ENCODE measurements around the gene NXNL1. TPM values are rescaled to one million over a fixed set of nuclear protein-coding genes. Genes with fewer than 3 reads are reported as not detected.

The NXNL1 gene
- total RNA-seq, 1 experiment from 2014 or later = not detected

DNA sequence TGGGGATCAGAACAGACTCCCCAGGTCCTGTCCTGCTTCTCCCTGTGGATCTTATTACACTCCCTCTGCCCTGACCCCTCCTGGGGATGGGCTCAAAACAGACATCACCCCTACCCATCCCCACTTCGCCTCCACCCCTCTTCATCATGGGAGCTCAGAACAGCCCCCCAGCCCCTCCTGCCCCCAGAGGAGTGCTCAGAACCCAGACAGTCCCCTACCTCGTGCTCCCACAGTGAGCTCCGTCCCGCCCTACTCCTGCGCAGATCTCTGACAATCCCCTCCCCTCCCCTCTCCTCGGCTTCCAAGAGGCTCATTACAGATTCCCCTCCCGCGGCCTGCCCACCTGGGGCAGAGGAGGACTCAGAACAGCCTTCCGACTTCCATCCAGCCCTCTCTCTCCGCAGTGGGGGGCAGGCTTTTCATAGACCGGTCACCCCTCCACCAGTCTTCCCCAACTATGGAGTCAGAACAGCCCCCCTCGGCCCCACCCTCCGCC is 6.1 kb downstream of the NXNL1 start:
- H3K9ac ChIP-seq (ENCODE audit: low read length) = no peak overlapping the region
- ChIA-PET POLR2A (ENCODE audit: unreplicated experiment) (no interaction called here), CTCF (no interaction called here)
- peaks cover 9% of the 10 kb centered on the region for H3K4me1 ChIP-seq (ENCODE audit: insufficient read depth, low read length)
- no TSS peak for BruUV-seq (replicated peaks)
- no peak overlapping the region for H3K4me2 ChIP-seq (ENCODE audit: low read length)
- H3K36me3 ChIP-seq (ENCODE audit: low read depth, low read length) = no peaks in the 10 kb centered on the region; the same call in 1 of the 2 replicates
- H3K27ac ChIP-seq (ENCODE audit: low read length) = no peak overlapping the region
- H3K79me2 ChIP-seq (ENCODE audit: low read length) = no peaks in the 10 kb centered on the region
- no peaks in the 10 kb centered on the region for H4K20me1 ChIP-seq (ENCODE audit: low read length)
- H3K9me3 ChIP-seq (ENCODE audit: low read length) = no peaks in the 10 kb centered on the region
- peaks cover 15% of the 10 kb centered on the region; the same call in 1 of the 2 replicates for H3K27me3 ChIP-seq (ENCODE audit: low read length)
- no peak for ATAC-seq
- peaks cover 4% of the 10 kb centered on the region for H3F3A ChIP-seq (ENCODE audit: low read length, unreplicated experiment)
- no peak overlapping the region for H2AFZ ChIP-seq (ENCODE audit: low read length)
- no peak for DNase-seq
- intact Hi-C loops (cut with micrococcal nuclease) = no loop called here
- H3K9me2 ChIP-seq (replicated peaks; ENCODE audit: low read length) = no peaks in the 10 kb centered on the region
- TF ChIP-seq EZH2phosphoT487 (IDR thresholded peaks at IDR 0.05; ENCODE audit: borderline replicate concordance, low read length) (no peak), EZH2 (IDR thresholded peaks at IDR 0.05; ENCODE audit: low read length, unreplicated experiment) (no peak)
- TF ChIP-seq, protein P1, sequence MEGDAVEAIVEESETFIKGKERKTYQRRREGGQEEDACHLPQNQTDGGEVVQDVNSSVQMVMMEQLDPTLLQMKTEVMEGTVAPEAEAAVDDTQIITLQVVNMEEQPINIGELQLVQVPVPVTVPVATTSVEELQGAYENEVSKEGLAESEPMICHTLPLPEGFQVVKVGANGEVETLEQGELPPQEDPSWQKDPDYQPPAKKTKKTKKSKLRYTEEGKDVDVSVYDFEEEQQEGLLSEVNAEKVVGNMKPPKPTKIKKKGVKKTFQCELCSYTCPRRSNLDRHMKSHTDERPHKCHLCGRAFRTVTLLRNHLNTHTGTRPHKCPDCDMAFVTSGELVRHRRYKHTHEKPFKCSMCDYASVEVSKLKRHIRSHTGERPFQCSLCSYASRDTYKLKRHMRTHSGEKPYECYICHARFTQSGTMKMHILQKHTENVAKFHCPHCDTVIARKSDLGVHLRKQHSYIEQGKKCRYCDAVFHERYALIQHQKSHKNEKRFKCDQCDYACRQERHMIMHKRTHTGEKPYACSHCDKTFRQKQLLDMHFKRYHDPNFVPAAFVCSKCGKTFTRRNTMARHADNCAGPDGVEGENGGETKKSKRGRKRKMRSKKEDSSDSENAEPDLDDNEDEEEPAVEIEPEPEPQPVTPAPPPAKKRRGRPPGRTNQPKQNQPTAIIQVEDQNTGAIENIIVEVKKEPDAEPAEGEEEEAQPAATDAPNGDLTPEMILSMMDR (conservative IDR thresholded peaks at IDR 0.05; ENCODE audit: low read depth, low read length) = no peak
- no peak overlapping the region for H3K4me3 ChIP-seq (ENCODE audit: low read length)

DNA sequence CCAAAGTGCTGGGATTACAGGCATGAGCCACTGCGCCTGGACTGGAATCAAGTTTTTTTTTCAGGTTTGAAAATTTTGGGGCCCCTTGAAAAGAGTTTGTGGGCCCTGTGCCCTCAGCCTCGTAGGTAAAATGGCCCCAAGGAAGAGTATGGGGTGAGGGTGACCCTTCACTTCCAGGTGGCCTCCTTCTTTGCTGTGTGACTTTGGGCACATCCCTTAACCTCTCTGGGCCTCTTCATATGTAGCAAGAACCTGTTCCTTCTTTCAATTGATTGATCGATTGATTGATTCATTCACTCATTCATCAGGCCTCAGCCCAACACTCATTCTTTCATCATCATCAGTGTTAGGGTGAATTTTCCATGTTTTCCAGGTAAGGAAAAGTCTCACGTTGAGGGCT is 8.9 kb downstream of the NXNL1 start:
- intact Hi-C loops (cut with micrococcal nuclease) = loop anchor here (2.0 kb wide), 1 partner anchor 15 kb away; no protein-coding TSS in a partner anchor
- DNase-seq = no peak
- Histone ChIP-seq H3K36me3 (ENCODE audit: low read depth, low read length) (no peaks in the 10 kb centered on the region; the same call in 1 of the 2 replicates), H3K9me2 (replicated peaks; ENCODE audit: low read length) (no peaks in the 10 kb centered on the region), H3K4me1 (ENCODE audit: insufficient read depth, low read length) (peaks cover 9% of the 10 kb centered on the region), H3K27ac (ENCODE audit: low read length) (no peak overlapping the region), H3K9ac (ENCODE audit: low read length) (no peak overlapping the region), H4K20me1 (ENCODE audit: low read length) (no peaks in the 10 kb centered on the region), H2AFZ (ENCODE audit: low read length) (no peak overlapping the region), H3K79me2 (ENCODE audit: low read length) (no peaks in the 10 kb centered on the region), H3K4me3 (ENCODE audit: low read length) (no peak overlapping the region), H3K27me3 (ENCODE audit: low read length) (peaks cover 9% of the 10 kb centered on the region; the same call in 1 of the 2 replicates), H3K4me2 (ENCODE audit: low read length) (no peak overlapping the region), H3F3A (ENCODE audit: low read length, unreplicated experiment) (peaks cover 4% of the 10 kb centered on the region), H3K9me3 (ENCODE audit: low read length) (no peaks in the 10 kb centered on the region)
- ATAC-seq = no peak
- TF ChIP-seq, protein P1 (conservative IDR thresholded peaks at IDR 0.05; ENCODE audit: low read depth, low read length) = no peak
- TF ChIP-seq EZH2phosphoT487 (IDR thresholded peaks at IDR 0.05; ENCODE audit: borderline replicate concordance, low read length) = no peak
- no TSS peak for BruUV-seq (replicated peaks)
- ChIA-PET POLR2A (ENCODE audit: unreplicated experiment) (no interaction called here), CTCF (no interaction called here)

DNA sequence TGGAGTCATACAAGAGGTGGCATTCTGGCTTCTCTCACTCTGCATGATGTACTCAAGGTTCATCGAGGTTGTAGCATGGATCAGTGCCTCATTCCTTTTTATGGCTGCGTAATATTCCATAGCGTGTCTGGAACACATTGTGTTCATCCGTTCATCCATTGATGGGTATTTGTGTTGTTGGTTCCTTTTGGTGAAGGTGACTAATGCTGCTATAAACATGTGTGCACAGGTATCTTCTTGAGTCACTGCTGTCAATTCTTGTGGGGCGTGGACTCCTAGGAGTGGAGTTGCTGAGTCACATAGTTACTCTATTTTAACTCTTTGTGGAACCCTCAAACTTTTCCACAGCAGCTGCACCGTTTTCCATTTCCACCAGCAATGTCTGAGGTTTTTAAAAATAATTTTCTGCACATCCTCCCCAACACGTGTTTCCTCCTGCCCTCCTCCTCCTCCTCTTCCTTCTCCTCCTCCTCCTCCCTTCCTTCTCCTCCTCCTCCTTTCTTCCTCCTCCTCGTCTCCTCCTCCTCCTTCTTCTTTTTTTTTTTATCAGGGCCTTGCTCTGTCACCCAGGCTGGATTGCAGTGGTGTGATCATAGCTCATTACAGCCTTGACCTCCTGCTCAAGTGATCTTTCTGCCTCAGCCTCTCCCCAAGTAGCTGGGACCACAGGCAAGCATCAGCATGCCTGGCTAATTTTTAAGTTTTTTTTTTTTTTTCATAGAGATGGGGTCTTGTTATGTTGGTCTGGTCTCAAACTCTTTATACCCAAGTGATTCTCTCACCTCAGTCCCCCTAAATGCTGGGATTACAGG is 10.3 kb downstream of the NXNL1 start:
- TF ChIP-seq EZH2 (IDR thresholded peaks at IDR 0.05; ENCODE audit: low read length, unreplicated experiment) = no peak
- TF ChIP-seq, protein P1 (conservative IDR thresholded peaks at IDR 0.05; ENCODE audit: low read depth, low read length) = no peak
- TF ChIP-seq EZH2phosphoT487 (IDR thresholded peaks at IDR 0.05; ENCODE audit: borderline replicate concordance, low read length) = no peak
- Histone ChIP-seq H3K9me2 (replicated peaks; ENCODE audit: low read length) (no peaks in the 10 kb centered on the region), H3K36me3 (ENCODE audit: low read depth, low read length) (no peaks in the 10 kb centered on the region; the same call in 1 of the 2 replicates), H4K20me1 (ENCODE audit: low read length) (no peaks in the 10 kb centered on the region), H3K79me2 (ENCODE audit: low read length) (no peaks in the 10 kb centered on the region), H3K9ac (ENCODE audit: low read length) (peak overlapping the region; percentile 45), H3F3A (ENCODE audit: low read length, unreplicated experiment) (peaks cover 4% of the 10 kb centered on the region), H3K27me3 (ENCODE audit: low read length) (no peaks in the 10 kb centered on the region), H2AFZ (ENCODE audit: low read length) (peak overlapping the region; percentile 52), H3K4me3 (ENCODE audit: low read length) (peak overlapping the region; percentile 15; the same call in 1 of the 2 replicates), H3K4me2 (ENCODE audit: low read length) (peak overlapping the region; percentile 60), H3K9me3 (ENCODE audit: low read length) (no peaks in the 10 kb centered on the region), H3K27ac (ENCODE audit: low read length) (peak overlapping the region; percentile 88), H3K4me1 (ENCODE audit: insufficient read depth, low read length) (peaks cover 9% of the 10 kb centered on the region)
- intact Hi-C loops (cut with micrococcal nuclease) = no loop called here
- BruUV-seq (replicated peaks) = no TSS peak
- DNase-seq = peak; percentile 95
- CTCF ChIA-PET = interaction anchor here (0.6 kb wide), 1 partner anchor 84 kb away, joined by 3 read pairs; no protein-coding TSS in a partner anchor
- POLR2A ChIA-PET (ENCODE audit: unreplicated experiment) = interaction anchor here (0.6 kb wide), 1 partner anchor 57 kb away, joined by 11 read pairs; no protein-coding TSS in a partner anchor
- ATAC-seq = peak; percentile 83

Measured in PC-3 (cell line).